GM12865 (cell line): ENCODE results near the gene MAPK9.

Experiments used
- DNase-seq: peaks from one replicate; pipeline ENCODE4 v3.0.0; 2010; ENCODE audit warnings: low read depth
- H3K4me3 ChIP-seq: 2 replicates; pipeline ENCODE4 v1.5.1; 2011; ENCODE audit warnings: mild to moderate bottlenecking, low read depth, low read length, control low read depth
- CTCF ChIP-seq: IDR thresholded peaks from 2 replicates; pipeline ENCODE4 v1.5.1; 2011; ENCODE audit warnings: low read length, control low read depth, low read depth, inconsistent platforms; ENCODE audit not compliant: insufficient read depth; ENCODE audit errors: missing control alignments

The MAPK9 gene

GRCh38 chr5:180217797-180218196 lies 74.1 kb downstream of the MAPK9 start:
- no peak for DNase-seq
- H3K4me3 ChIP-seq, result no peak overlapping the region
- TF ChIP-seq CTCF, result no peak

- no peak overlapping the region for H3K4me3 ChIP-seq
- no peak for TF ChIP-seq CTCF
- no peak for DNase-seq
These were observed 75.2 kb downstream of the MAPK9 start for GRCh38 chr5:180216646-180217171.

GRCh38 chr5:180215783-180216630 lies 75.9 kb downstream of the MAPK9 start:
- H3K4me3 ChIP-seq, result no peak overlapping the region
- DNase-seq, result no peak
- TF ChIP-seq CTCF, result no peak

GRCh38 chr5:180214870-180215770 lies 76.8 kb downstream of the MAPK9 start:
- no peak for DNase-seq
- TF ChIP-seq CTCF, result no peak
- no peak overlapping the region for H3K4me3 ChIP-seq

- DNase-seq, result no peak
- no peak overlapping the region for H3K4me3 ChIP-seq
- no peak for TF ChIP-seq CTCF
These were observed 78.2 kb downstream of the MAPK9 start for GRCh38 chr5:180213657-180214207.

GRCh38 chr5:180213256-180213600 lies 78.7 kb downstream of the MAPK9 start:
- no peak for DNase-seq
- TF ChIP-seq CTCF, result no peak
- no peak overlapping the region for H3K4me3 ChIP-seq
